GM18526 (cell line): Measurements from ENCODE around the gene KLF17.

Source experiments
- POLR2A ChIP-seq: IDR thresholded peaks from 3 replicates; pipeline ENCODE4 v1.6.1; 2011; ENCODE audit not compliant: insufficient read length; ENCODE audit errors: extremely low read depth

Gene KLF17

GRCh38 chr1:44118682-44119081 is at the start of gene KLF17:
TSS of gene KLF17 (plus strand) at chr1:44118821. CDS start at chr1:44118908, 87 bp downstream.
- TF ChIP-seq POLR2A, result no peak

- TF ChIP-seq POLR2A, result no peak
These were observed 47.2 kb upstream of the KLF17 start for GRCh38 chr1:44071461-44071860.

GRCh38 chr1:44072204-44072603 is 46.4 kb upstream of the KLF17 start:
- TF ChIP-seq POLR2A, result no peak

- no peak for TF ChIP-seq POLR2A
These were observed 45.8 kb upstream of the KLF17 start for GRCh38 chr1:44072821-44073220.

- no peak for TF ChIP-seq POLR2A
These were observed 45.1 kb upstream of the KLF17 start for GRCh38 chr1:44073528-44073927.

GRCh38 chr1:44074415-44074814 is 44.2 kb upstream of the KLF17 start:
- no peak for TF ChIP-seq POLR2A

- no peak for TF ChIP-seq POLR2A
These were observed 42.6 kb upstream of the KLF17 start for GRCh38 chr1:44076066-44076465.

- no peak for TF ChIP-seq POLR2A
These were observed 41.2 kb upstream of the KLF17 start for GRCh38 chr1:44077421-44077820.

GRCh38 chr1:44078104-44078503 is 40.5 kb upstream of the KLF17 start:
- no peak for TF ChIP-seq POLR2A

- no peak for TF ChIP-seq POLR2A
These were observed 39.1 kb upstream of the KLF17 start for GRCh38 chr1:44079566-44079965.

- TF ChIP-seq POLR2A, result no peak
These were observed 33.5 kb upstream of the KLF17 start for GRCh38 chr1:44084998-44085675.

GRCh38 chr1:44086692-44087474 is 31.7 kb upstream of the KLF17 start:
- no peak for TF ChIP-seq POLR2A

- TF ChIP-seq POLR2A, result no peak
These were observed 29.1 kb upstream of the KLF17 start for GRCh38 chr1:44089371-44090048.

- no peak for TF ChIP-seq POLR2A
These were observed 28.0 kb upstream of the KLF17 start for GRCh38 chr1:44090429-44091252.

GRCh38 chr1:44094047-44094446 is 24.6 kb upstream of the KLF17 start:
- no peak for TF ChIP-seq POLR2A
